IPS-20b (cell line): Measurements from ENCODE around the gene TNKS1BP1.

Experiments used
- H3K27ac ChIP-seq: one replicate; pipeline ENCODE4 v1.5.1; 2013; ENCODE audit warnings: low read length
- H3K27me3 ChIP-seq: 2 replicates; pipeline ENCODE4 v1.6.1; 2013; ENCODE audit warnings: mild to moderate bottlenecking, low read length, inconsistent platforms; ENCODE audit not compliant: insufficient read depth
- H3K36me3 ChIP-seq: 2 replicates; pipeline ENCODE4 v1.6.1; 2013; ENCODE audit warnings: low read depth, mild to moderate bottlenecking, inconsistent platforms, low read length, moderate library complexity; ENCODE audit not compliant: insufficient read depth
- H3K4me1 ChIP-seq: 2 replicates; pipeline ENCODE4 v1.6.1; 2013; ENCODE audit warnings: mild to moderate bottlenecking, control low read depth, inconsistent platforms, low read length, moderate library complexity; ENCODE audit not compliant: insufficient read depth
- H3K4me3 ChIP-seq: 2 replicates; pipeline ENCODE4 v1.5.1; 2013; ENCODE audit warnings: mild to moderate bottlenecking, low read length, inconsistent platforms
- H3K9ac ChIP-seq: 2 replicates; pipeline ENCODE4 v1.6.1; 2013; ENCODE audit warnings: low read depth, mild to moderate bottlenecking, inconsistent platforms, low read length, moderate library complexity
- H3K9me3 ChIP-seq: 2 replicates; pipeline ENCODE4 v1.6.1; 2013; ENCODE audit warnings: mild to moderate bottlenecking, low read depth, low read length, inconsistent platforms; ENCODE audit not compliant: insufficient read depth

Gene TNKS1BP1

DNA sequence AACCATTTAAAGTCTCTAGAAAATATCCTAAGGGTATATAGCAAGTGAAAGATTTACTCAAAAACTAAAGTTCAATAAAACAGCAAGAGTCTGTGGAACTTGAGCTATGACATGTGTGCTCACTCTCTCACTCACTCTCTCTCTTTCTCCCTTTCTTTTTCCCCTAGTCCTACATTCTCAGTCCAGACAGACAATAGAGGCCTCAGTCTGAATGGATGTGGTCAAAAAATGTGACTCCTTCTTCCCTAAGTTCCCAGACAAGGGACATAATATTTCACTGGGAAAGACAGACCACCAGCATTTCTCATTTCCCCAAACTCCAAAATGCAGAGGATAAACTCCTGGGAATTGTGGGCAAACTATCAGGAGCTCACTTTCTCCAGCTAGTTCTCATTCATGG, 70.1 kb downstream of the TNKS1BP1 start:
- Histone ChIP-seq H3K27ac (no peak overlapping the region), H3K4me1 (no peaks in the 10 kb centered on the region), H3K9ac (no peak overlapping the region), H3K9me3 (no peaks in the 10 kb centered on the region), H3K27me3 (no peaks in the 10 kb centered on the region), H3K36me3 (no peaks in the 10 kb centered on the region), H3K4me3 (no peak overlapping the region)

DNA sequence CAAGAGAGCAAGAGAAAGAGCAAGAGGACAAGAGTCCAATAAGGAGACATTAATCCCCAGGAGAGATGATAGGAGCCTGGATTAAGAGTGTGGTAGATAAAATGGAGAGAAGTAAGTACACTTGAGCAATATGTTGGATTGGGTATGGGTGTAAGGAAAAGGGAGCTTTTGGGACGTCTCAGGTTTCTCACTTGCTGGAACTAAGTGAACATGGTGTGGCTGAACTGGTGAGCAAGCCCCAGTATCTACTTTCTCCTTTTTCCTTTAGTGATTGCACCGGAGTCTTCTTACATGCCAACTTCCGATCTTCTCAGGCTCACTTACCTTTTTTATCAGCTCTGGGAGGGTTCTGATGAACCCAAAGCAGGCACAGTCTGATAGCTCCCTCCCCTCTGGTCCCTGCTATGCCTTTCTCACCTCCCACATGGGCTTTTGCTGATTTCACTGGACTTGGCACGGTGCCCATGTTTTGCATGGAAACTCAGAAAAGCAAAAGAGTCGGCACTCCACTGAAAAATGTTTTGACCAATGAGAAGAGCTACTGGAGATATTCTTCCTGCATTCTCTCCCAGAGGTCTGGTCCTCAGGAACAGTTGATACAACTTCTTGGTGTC, 73.2 kb downstream of the TNKS1BP1 start:
- H3K4me1 ChIP-seq = no peaks in the 10 kb centered on the region

DNA sequence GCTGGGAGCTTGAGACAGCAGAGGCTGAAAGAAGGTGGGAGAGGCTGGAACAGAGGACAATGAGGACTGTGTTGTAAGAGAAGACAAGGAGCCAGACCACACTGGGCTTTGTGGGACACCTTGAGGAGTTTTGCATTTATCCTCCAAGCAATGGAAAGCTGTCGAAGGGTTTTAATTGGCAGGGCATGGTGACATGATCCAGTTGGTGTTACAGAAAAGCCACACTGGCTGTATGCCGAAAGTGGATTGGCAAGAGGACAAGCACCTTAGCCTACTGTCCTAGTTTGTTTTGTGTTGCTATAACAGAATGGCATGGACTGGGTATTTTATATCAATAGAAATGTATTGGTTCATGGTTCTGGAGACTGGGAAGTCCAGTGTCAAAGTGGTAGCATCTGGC, 73.7 kb downstream of the TNKS1BP1 start:
- Histone ChIP-seq H3K36me3 (no peaks in the 10 kb centered on the region), H3K9me3 (no peaks in the 10 kb centered on the region), H3K4me1 (no peaks in the 10 kb centered on the region), H3K4me3 (no peak overlapping the region), H3K27ac (no peak overlapping the region), H3K27me3 (no peaks in the 10 kb centered on the region), H3K9ac (no peak overlapping the region)

More for the DNA sequence above, 73.2 kb downstream of the TNKS1BP1 start:
- Histone ChIP-seq H3K9me3 (no peaks in the 10 kb centered on the region), H3K27me3 (no peaks in the 10 kb centered on the region), H3K27ac (no peak overlapping the region), H3K9ac (no peak overlapping the region), H3K4me3 (no peak overlapping the region), H3K36me3 (no peaks in the 10 kb centered on the region)
